NK-92 treated with Interleukin-12 subunit alpha and Interleukin-12 subunit beta, amount 100 ng/mL, for 24 hours (cell line): ENCODE measurements around the gene CDKN1A.
"Not testable (repeated sequence)": the region's sequence is repeated elsewhere in the genome, so short reads cannot be mapped to it uniquely, and the experiment has no call there.

Experiments used
- DNase-seq: peaks from one replicate; lab custom pipeline; 2025; lab: John Stamatoyannopoulos, UW

The CDKN1A gene

DNA sequence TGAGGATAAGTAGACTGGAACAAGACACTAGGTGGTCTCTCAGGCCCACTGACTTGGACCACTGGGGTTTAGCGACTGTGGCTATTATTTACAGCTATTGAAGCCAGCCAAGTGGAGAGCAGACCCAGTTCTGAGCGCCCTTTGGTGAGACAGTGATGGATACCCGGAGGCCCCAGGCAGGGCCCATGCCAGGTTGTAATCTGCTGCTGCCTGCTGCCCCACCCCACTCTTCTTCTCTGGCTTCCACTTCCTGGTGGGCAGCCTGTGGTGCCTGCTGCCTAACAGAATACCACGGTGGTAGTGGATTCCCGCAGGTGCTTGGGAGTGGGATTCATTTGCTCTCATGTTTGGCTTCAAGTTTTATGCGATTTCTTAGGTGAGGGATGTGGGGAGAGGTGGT is 19.7 kb downstream of the CDKN1A start:
- DNase-seq: no peak

DNA sequence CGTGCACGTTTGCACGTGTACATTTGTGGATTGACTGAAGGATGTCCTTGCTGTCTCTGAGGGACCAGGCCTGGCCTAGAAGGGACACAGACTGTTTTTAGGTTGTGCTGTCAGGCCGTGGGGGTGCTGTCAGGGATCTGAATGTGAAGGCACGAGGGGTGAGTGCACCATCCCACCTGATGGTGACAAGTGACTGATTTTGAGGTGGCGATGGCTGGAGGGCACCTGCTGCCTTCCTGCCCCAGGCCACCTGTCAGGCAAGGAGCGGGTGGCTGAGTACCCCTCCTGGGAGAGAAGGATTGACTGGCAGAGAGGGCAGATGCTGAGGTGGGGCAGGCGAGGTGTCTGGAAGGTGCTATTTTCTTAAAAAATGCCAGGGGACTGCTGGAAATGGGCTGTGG is 20.4 kb downstream of the CDKN1A start:
- DNase-seq: no peak

DNA sequence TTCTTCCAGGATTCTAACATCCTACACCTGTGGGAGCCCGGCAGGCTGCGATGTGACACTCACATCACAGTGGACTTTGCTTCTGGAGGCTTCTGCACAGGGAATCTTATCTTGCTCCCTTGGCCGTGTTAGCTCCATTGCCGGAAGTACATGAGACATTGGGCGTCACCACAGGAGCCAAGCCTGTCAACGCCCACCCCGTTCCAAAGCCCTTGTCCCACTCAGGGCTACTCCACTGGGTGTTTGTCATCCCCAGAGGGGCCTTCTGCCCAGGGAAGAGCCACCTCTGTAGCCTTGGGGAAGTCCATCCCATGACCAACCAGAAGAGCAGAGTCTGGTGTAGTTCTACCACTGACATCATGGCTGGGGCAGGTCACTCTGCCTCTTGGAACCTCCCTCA is 20.8 kb downstream of the CDKN1A start:
- DNase-seq: no peak

DNA sequence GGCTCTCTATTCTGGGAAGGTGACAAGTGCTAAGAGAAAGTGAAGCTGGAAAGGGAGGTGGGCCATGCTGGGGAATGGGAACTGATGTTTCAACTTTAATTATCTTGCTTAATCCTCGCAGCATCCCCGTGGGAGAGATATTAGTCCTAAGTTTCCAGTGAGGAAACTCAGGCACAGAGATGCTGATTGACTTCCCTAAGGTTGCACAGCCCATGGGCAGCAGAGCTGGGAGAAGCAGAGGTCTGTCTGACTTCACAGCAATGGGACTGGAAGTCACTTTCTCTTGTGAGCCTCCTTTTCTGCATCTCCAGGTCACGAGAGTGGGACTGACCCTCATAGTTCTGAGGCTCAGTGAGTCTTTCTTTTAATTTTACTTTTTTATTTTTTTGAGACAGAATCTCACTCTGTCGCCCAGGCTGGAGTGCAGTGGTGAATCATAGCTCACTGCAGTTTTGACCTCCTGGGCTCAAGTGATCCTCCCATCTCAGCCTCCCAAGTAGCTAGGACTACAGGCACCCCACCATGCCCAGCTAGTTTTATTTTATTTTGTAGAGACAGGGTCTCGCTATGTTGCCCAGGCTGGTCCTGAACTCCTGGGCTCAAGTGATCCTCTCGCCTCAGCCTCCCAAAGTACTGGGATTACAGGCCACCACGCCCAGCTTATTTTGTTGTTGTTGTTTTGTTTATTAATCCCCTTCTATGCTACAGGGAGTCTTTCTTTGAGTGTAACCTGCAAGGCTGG is 21.7 kb downstream of the CDKN1A start:
- DNase-seq: no peak

DNA sequence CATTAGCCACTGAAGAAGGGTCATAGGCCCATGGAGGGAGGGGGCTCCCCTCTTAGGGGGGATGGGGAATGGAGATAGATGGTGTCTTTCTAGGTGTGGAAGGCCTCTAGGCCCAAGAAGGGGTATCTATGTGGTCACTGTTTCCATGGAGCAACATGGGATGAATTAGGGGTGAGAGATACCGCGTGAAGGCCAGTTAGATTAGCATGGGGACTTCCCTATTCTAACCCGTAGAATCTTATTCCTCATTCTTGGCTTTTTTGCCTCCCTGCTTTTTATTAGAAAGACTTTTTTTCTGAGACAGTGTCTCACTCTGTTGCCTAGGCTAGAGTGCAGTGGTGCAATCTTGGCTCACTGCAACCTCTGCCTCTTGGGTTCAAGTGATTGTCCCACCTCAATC is 22.3 kb downstream of the CDKN1A start:
- no peak for DNase-seq

DNA sequence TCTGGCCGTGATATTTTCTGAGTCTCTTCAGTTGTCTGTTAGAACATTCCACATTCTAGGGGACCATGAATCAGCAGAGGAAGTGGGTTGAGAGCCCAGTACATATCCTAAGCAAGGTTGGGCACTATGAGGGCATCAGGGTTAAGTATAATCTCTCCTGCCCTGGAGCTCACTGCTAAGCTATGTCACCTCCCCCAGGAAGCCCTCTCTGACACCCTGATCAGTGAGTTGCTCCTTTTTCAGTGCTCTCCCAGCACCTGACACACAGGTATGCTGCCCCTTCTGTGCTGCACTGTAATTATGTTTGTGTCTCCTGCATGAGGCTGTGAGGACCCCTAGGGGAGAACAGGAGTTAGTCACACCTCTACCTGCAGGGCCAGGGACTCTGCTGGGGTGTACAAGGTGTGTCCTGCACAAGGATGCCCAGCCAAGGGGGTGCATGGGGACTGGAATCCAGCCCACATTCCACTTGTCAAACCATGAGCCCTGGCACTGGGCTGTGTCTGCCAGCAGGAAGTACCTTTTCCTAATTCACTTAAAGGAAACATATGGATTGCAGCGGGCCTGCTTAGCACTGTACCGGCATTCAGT is 23.0 kb downstream of the CDKN1A start:
- no peak for DNase-seq

DNA sequence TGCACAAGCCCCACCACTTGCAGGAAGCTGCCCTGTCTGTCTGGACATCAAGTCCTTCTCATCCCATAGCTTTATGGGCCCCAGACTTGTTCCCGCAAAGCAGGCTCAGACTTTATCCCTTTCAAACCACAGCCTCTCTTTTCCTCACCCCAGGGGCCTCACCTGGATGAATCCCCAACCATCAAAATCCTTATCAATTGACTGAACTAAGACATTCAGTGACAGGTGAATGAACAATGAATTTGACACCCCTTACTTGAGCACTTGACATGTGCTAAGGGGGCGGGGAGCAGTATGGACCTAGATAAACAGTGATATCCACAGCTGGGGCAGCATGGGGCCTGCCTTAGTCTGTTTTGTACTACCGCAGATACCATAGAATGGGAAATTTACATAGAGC is 24.1 kb downstream of the CDKN1A start:
- no peak for DNase-seq

DNA sequence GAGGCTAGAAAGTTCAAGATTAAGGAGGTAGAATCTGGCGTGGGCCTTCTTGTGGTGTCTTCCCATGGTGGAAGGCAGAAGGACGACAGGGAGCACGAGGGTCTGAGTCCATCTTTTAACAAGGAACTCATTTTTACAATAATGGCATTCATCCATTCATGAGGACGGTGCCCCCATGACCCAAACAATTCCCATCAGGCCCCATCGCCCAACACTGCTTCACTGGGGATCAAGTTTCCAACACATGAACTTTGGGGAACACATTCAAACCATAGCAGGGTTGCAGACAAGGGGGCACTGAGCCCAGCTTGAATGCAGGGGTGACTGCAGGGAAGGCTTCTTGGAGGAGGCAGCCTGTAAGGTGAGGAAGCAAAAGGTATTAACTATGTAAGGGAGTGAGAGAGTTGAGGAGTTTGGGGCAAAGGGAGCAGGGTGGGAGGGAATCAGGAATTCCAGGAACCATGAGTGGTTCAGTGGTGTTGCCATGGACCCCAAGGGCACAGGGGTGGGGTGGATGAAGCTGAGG is 24.6 kb downstream of the CDKN1A start:
- no peak for DNase-seq

DNA sequence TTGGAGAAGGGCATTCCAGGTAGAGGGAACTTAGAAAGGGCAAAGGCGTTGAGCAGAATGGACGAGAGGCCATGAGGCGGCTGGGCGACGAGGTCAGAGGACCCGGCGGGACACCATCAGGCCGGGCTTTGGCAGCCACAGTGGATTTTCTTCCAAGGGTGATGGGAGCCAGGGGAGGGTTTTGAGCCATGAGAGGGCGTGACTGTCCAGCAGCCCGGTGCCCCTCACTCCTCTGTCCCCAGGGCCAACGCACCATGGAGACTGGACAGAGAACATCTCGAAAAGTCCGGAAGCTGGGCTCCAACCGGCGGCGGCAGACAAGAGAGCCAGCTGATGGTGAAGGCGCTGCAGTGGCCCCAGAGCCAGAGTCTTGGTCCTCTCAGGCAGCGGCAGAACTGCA is 25.5 kb downstream of the CDKN1A start:
- no peak for DNase-seq

DNA sequence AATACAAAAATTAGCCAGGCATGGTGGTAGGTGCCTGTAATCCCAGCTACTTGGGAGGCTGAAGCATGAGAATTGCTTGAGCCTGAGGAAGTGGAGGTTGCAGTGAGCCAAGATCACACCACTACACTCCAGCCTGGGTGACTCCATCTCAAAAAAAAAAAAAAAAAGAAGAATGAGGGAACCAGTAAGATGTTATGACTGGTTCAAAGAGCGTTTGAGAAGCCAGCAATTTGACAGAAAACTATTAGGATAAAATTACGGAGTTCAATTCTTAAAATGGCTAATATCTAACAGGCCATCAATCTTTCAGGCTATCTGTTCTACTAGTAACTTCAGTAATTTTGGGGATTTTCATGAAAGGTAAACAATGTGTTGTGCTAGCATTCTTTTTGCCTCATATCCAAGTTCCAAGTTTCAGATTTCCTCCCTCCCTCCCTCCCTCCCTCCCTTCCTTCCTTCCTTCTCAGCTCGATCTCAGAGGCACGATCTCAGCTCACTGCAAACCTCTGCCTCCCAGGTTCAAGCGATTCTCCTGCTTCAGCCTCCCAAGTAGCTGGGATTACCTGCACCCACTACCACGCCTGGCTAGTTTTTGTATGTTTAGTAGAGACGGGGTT is 26.6 kb downstream of the CDKN1A start:
- not testable (repeated sequence) for DNase-seq

DNA sequence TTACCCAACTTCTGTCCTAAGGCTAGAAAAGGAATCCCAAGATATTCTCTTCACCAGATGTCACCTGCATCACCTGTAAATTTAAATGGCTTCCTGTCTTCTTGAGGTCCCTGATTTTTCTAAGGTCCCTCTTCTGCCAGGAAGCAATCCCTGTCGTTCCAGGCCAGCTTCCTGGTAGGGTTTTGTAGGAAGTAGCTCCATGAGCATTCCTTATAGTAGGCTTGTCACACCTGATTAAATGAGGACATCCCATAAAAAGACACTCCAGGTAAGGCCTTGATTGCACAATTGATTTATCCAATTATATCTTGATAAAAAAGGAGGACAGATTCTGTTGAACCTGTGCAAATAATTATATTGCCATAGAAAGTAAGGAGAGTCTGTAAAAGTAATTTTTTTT is 27.8 kb downstream of the CDKN1A start:
- DNase-seq: no peak

DNA sequence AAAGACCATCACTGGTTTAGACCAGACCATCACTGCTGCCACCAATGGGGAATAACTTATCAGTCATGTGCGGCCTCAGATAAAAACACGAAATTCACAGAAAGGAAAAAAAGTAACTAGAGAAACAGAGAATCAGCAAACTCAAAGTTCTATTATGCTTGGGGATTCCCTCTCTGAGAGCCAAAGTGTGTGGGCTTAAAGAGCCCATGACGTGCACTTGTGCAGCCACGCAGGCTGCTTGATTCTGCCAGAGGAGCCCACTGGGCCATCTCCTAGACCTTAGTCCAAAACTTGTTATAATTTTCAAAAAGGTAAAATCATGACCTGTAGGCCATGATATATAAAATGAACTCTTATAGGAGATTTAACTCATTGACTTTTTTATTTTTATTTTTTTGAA is 34.3 kb downstream of the CDKN1A start:
- DNase-seq: no peak

DNA sequence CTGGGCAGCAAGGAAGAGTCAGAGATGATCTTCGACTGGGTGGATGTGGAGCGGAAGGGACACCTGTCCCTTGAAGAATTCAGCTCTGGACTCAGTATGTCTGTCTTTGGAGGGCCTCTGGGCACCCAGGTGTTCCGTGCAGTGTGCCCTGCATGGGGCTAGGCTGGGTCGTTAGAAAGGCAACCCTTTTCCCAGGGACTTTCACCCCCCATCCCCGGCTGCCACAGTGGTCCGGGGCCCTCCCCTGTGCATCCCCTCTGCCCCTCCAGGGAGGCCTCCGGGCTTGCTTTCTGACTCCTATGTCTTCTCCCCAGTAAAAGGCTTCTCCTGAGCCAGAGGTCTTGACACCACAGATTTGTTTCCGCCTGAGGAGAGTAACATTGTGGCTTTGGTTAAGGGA is 35.3 kb downstream of the CDKN1A start:
- DNase-seq: no peak

DNA sequence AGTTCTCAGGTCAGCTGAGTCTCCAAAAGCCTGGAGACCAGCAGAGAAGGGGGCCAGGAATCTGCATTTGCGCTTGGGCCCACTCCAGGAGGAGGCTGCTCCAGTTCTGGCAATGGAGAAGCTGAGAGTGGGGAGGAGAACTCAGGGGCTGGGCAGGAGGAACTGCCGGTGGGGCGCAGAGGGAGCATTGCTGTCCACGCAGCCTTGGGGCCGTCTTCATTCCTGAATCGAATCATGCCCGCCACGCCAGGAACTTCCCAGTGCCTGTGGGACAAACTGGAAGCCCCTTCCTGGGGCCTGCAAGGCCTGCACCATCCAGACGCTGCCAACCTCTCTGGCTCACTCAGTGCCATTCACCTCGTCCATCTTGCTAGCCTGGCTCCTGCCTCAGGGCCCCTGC is 36.0 kb downstream of the CDKN1A start:
- no peak for DNase-seq

DNA sequence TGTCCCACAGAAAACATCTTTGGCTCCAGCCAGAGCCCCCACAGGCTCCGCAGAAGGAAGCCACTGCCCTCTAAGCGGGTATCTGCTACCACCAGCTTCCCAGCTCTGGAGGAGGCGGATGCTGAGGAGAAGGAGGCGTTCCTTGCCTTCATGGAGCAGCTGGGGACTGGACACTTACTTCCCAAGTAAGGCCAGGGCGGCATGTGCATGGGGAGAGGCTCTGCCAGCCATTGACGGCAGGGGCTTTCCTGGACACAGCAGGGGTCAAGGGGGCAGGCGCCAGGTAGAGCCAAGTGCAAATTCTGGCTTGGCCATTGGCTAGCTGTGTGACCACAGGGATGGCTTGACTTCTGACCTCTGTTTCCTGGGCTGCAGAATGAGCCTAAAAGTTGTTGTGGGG is 37.0 kb downstream of the CDKN1A start:
- DNase-seq: no peak

DNA sequence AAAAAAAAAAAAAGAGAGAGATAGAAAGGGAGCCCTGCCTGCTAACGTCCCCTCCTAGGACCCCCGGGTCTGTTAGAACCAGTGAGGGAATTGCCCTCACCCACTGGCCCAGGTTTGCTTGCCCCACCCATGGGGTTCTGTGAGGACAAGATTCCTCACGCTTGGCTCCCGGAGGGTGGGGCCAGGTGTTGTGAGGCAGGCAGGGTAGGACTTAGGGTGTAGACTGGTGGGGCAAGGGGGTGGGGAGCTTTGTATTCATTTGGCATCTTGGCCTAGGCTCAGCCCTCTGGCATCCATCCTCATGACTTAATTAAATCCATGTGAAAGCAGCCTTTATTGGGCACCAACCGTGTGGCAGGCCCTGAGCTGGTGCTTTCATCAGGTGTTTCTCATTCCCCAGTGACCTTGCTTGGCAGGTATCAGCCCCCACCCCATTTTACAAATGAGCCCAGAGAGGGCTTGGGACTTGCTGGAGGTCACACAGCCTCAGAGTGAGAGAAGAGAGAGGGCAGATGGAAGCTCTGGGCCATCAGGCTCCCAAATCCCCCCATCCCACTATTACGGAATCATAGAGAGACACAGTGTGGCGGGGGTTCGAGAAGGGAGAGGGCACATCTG is 38.1 kb downstream of the CDKN1A start:
- no peak for DNase-seq

DNA sequence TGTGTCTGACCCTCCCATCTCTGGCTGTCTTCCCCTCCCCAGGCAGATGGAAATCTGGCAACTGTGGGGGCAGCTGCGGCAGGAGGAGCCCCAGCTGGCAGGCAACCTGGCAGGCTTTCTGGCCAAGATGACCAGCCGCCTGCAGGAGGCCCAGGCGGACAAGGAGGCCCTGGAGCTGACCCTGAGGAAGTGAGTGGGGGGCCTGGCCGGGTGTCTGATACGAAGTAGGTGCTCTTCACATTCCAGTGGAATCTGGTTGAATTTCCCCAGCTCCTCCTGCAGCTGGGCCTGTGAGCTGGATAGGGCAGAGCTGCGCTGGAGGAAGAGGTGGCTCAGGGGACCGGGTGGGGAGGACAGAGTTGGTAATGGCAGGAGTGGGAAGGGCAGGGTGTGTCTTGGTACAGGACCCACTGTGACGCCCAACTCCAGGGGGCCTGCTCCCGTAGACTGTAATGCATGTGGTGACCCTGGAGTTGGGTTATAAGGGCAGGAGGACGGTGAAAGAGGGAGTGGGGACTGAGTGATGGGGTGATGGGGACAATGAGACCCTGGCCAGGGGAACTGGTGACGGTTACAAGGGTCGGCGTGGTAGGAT is 38.8 kb downstream of the CDKN1A start:
- DNase-seq: no peak

DNA sequence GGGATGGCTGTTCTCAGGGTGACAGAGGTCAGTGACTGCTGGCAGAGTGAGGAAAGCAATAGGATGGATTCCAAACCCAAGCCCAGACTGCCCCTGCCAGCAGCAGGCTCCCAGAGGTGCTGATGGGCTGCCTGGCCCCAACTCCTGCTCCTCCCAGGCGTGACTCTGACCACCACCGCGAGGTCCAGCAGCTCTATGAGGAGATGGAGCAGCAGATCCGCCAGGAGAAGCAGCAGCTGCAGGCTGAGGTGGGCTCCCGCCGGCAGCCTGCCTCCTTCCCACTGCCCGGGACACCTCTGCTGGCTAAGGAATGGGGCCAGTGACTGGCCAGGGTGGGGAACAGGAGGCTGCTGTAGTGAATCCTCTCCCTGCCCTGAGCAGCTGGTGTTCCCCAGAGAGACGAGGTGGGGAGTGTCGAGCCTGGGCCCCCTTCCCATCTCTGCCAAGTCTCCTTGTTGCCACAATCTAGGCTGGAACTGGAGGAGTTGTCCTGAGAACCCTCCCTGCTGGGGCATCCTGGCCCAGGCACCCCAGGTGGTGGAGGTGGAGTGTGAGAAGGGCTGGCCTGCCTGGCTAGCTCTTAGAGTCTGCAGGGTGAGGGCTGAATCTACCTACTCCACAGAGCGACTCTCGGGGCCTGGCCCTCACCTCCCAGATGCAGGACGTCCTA is 39.5 kb downstream of the CDKN1A start:
- DNase-seq: no peak

DNA sequence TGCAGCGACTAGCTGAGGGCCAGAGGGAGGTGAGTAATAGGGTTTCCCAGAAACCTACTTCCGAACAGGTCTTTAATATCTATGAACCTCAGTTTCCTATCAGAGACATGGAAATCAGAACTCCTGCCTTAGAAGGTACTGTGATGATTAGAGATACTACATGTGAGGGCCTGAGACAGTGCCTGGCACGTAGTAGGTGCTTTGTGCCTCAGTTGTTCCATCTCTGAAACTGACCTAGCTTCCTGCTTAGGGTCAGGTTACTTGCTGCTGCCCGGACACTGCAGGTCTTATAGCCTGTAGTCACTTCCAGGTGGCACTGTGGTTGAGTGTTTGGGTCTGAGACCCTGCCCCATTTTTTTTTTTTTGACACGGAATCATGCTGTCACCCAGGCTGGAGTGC is 40.0 kb downstream of the CDKN1A start:
- DNase-seq: no peak

DNA sequence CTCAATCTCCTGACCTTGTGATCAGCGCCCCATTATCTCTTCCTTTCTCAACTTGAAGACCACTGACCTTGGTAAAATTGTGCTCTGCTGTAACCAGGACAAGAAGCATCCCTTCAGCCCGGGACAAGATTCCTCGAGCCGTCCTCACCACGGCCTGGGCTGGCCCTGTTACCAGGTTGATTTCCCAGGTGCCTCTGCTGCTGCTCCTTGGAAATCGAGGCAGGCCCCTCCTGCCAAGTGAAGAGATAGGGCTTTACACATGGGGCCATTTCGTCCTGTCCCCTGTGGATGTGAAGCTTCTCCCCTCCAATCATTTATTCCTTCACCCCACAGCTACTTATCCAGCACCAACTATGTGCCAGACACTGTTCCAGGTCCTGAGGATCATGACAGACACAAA is 40.6 kb downstream of the CDKN1A start:
- no peak for DNase-seq

DNA sequence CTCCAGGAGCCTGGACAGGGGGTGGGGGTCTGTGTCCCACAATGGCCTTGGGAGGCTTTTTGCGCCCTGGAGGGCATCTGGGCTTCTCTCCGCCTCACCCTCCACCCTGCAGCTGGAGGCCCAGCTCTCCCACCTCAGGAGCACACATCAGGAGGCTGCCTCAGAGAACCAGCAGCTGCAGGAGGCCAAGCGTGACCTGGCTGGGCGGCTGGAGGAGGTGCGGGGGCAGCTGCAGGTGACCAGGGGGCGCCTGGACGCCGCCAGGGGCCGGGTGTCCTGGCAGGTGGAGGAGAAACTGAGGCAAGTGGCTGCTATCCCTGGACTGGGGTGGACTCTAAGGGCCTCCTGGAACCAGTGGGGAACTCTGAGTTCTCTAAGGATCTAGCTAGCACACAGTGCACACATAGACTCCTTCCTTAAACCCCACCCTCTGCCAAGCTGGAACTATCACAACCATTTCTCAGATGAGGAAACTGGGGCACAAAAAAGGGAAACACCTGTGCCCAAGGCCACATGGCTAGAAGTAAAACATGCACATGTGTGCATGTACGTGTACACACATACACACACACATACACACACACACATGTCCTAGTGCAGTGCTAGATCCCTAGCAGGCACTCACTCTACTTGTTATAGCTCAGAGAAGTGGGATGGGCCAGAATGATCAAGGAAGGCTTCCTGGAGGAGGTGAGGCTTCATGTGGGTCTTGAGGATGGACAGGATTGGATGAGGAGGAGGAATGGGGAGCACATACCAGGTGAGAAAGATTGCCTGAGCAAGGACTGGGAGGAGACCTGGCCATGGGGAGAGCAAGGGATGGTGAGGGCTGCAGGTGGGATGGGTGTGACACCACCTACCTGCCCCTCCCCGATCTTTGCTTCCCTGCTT is 42.0 kb downstream of the CDKN1A start:
- DNase-seq: no peak
